ENCODE results near the gene ASXL3.

- TF ChIP-seq CTCF (IDR thresholded peaks at IDR 0.05; ENCODE audit: insufficient read depth, low read depth, low read length) (no peak), EZH2 (IDR thresholded peaks at IDR 0.05; ENCODE audit: insufficient read depth, low read length) (no peak)
These were observed 139.3 kb downstream of the ASXL3 start for GRCh38 chr18:33717339-33717738.
